Effector memory CD8-positive, alpha-beta T cell (primary cell): ENCODE results near the gene ZC3H8.
"Not testable (repeated sequence)": the region's sequence is repeated elsewhere in the genome, so short reads cannot be mapped to it uniquely, and the experiment has no call there.

Experiments used
- ATAC-seq: fragments of 150-1000 bp; cut with Tn5 transposase; replicated peaks from 2 replicates; pipeline ENCODE4 v1.10.0; 2021; ENCODE audit warnings: mild to moderate bottlenecking, moderate library complexity
- DNase-seq, 3 experiments: peaks; one replicate each; pipeline ENCODE4 v3.0.0; 2021
- H3K27ac Mint-ChIP-seq, 2 donors: one replicate each; pipeline ENCODE4 v1.8.0; 2022; ENCODE audit warnings: mild to moderate bottlenecking in 2 of 2, mixed read lengths in 2 of 2, moderate library complexity in 2 of 2
- H3K27me3 Mint-ChIP-seq, 2 donors: one replicate each; pipeline ENCODE4 v1.8.0; 2022; ENCODE audit warnings: mixed read lengths in 2 of 2
- H3K36me3 Mint-ChIP-seq: one replicate; pipeline ENCODE4 v1.8.0; 2022; ENCODE audit warnings: mild to moderate bottlenecking, moderate library complexity, mixed read lengths; ENCODE audit not compliant: insufficient read depth
- H3K4me1 Mint-ChIP-seq, 2 donors: one replicate each; pipeline ENCODE4 v1.8.0; 2022; ENCODE audit warnings: low read depth in 2 of 2, mixed read lengths in 2 of 2
- H3K4me3 Mint-ChIP-seq, 2 donors: one replicate each; pipeline ENCODE4 v1.8.0; 2022; ENCODE audit warnings: mild to moderate bottlenecking in 2 of 2, mixed read lengths in 2 of 2, moderate library complexity in 2 of 2
- H3K9me3 Mint-ChIP-seq, 2 donors: one replicate each; pipeline ENCODE4 v1.8.0; 2022; ENCODE audit warnings: mixed read lengths in 2 of 2
- total RNA-seq, 9 experiments: gene quantifications; one replicate each; lab custom pipeline; 2026; lab: John Stamatoyannopoulos, UW

ZC3H8 gene
- total RNA-seq: 12.8 to 77.2 (median 59.3) reads per million in 9 experiments

GRCh38 chr2:112254466-112255240 lies at the start of gene ZC3H8:
ZC3H8 (minus strand) TSS chr2:112255042; CDS start chr2:112254981, 61 bp downstream.
- peak; percentile 89 for ATAC-seq
- DNase-seq: peak; percentile 93 to 96 (median 95)
- H3K9me3 Mint-ChIP-seq: no peaks in the 10 kb centered on the region
- peaks cover 10% of the 10 kb centered on the region for H3K36me3 Mint-ChIP-seq
- H3K4me3 Mint-ChIP-seq: peak within 1 kb of the TSS; percentile 78 to 82
- peak within 1 kb of the TSS; percentile 81 to 88 for H3K27ac Mint-ChIP-seq
- H3K27me3 Mint-ChIP-seq: peaks cover 0 to 3% of the 10 kb centered on the region in 2 donors
- H3K4me1 Mint-ChIP-seq: peaks cover 8 to 15% of the 10 kb centered on the region in 2 donors

DNA sequence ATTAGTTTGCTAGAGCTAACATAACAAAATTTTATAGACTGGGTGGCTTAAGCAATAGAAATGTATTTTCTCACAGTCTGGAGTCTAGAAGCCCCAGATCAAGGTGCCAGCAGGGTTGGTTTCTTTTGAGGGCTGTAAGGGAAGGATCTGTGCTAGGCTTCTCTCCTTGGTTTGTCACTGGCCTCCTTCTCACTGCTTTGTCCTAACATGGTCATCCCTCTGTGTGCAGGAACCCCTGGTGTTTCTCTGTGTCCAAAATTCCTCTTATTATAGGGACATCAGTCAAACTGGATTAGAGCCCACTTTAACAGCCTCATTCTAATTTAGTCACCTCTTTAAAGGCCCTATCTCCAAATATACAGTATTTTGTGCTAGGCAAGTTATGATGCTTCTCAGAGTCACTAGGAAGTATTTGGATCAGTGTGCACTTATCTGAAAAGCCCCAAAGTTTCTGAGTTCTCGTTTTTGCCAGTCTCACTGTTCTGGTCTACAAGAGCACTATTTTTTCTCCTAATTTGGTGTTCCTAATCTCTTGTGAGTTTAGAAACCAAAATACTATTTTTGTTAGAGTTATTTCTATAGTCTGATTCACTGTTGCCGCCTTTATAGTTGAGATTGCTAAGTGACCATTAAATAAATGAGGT lies 49.6 kb upstream of the ZC3H8 start:
- H3K9me3 Mint-ChIP-seq: no peaks in the 10 kb centered on the region
- peaks cover 0 to 4% of the 10 kb centered on the region in 2 donors for H3K4me1 Mint-ChIP-seq
- ATAC-seq: no peak
- no peak for DNase-seq
- no peak overlapping the region for H3K4me3 Mint-ChIP-seq
- peaks cover 29% of the 10 kb centered on the region for H3K36me3 Mint-ChIP-seq
- no peaks in the 10 kb centered on the region for H3K27me3 Mint-ChIP-seq
- peak overlapping the region in 1 of 2 donors; percentile 82 for H3K27ac Mint-ChIP-seq

DNA sequence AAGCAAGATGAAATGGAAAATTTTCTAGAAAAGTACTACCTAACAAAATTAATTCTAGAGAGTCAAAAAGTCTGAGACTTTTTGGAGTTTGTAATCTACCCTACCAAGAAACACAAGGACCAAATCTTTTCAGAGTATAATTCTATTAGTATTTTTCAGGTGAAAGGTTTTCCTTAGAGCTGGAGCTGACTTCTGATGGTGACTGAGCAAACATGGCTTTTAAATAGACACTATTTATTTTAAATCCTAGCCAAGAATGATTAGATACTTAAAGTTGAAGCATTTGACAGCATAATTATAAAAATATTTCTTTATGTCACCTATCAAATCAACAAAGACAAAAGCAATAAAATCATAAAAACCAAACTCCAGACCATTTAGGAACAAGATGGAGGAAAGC lies 47.1 kb upstream of the ZC3H8 start:
- peaks cover 0 to 5% of the 10 kb centered on the region in 2 donors for H3K4me1 Mint-ChIP-seq
- H3K36me3 Mint-ChIP-seq: peaks cover 23% of the 10 kb centered on the region
- no peak overlapping the region for H3K4me3 Mint-ChIP-seq
- no peak overlapping the region for H3K27ac Mint-ChIP-seq
- no peaks in the 10 kb centered on the region for H3K27me3 Mint-ChIP-seq
- DNase-seq (no peak), ATAC-seq (no peak)
- H3K9me3 Mint-ChIP-seq: no peaks in the 10 kb centered on the region

GRCh38 chr2:112301171-112301584 lies 46.3 kb upstream of the ZC3H8 start:
- DNase-seq: no peak
- Mint-ChIP-seq H3K36me3 (peaks cover 20% of the 10 kb centered on the region), H3K9me3 (no peaks in the 10 kb centered on the region), H3K4me1 (peaks cover 0 to 10% of the 10 kb centered on the region in 2 donors), H3K27me3 (no peaks in the 10 kb centered on the region), H3K27ac (no peak overlapping the region), H3K4me3 (no peak overlapping the region)
- ATAC-seq: no peak

- Mint-ChIP-seq H3K4me1 (peaks cover 0 to 10% of the 10 kb centered on the region in 2 donors), H3K27ac (no peak overlapping the region), H3K36me3 (peaks cover 7% of the 10 kb centered on the region), H3K9me3 (no peaks in the 10 kb centered on the region), H3K27me3 (no peaks in the 10 kb centered on the region), H3K4me3 (no peak overlapping the region)
- DNase-seq: no peak
- ATAC-seq: no peak
Measured at GRCh38 chr2:112296407-112296806, 41.6 kb upstream of the ZC3H8 start.

- ATAC-seq (no peak), DNase-seq (no peak)
- H3K9me3 Mint-ChIP-seq: no peaks in the 10 kb centered on the region
- peaks cover 4% of the 10 kb centered on the region for H3K36me3 Mint-ChIP-seq
- no peak overlapping the region for H3K4me3 Mint-ChIP-seq
- peaks cover 0 to 10% of the 10 kb centered on the region in 2 donors for H3K4me1 Mint-ChIP-seq
- H3K27ac Mint-ChIP-seq: no peak overlapping the region
- no peaks in the 10 kb centered on the region for H3K27me3 Mint-ChIP-seq
Measured at GRCh38 chr2:112295407-112296078, 40.7 kb upstream of the ZC3H8 start.

GRCh38 chr2:112293636-112294401 lies 39.0 kb upstream of the ZC3H8 start:
- no peaks in the 10 kb centered on the region for H3K27me3 Mint-ChIP-seq
- no peaks in the 10 kb centered on the region for H3K9me3 Mint-ChIP-seq
- no peak overlapping the region for H3K27ac Mint-ChIP-seq
- DNase-seq: no peak
- no peaks in the 10 kb centered on the region for H3K36me3 Mint-ChIP-seq
- H3K4me3 Mint-ChIP-seq: no peak overlapping the region
- no peak for ATAC-seq
- peaks cover 0 to 11% of the 10 kb centered on the region in 2 donors for H3K4me1 Mint-ChIP-seq

DNA sequence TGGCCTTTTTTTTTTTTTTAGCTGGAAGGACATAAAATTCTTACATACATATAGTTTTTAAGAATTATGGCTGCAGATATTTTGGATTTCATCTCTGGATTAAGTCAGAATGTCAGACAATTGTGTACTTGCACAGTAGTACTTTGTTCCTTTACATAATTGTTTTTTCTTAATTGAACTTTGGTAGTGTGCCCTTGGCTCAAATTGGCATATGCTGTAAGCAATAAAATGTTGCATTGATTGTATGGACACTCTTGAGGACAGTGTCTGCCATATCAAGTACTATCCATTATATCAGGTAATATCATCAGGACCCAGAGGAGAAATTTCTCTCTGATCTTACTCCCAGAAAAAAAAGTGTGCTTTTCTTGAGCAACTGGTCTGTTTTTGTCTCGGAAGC lies 35.8 kb upstream of the ZC3H8 start:
- H3K27ac Mint-ChIP-seq: no peak overlapping the region
- no peak overlapping the region for H3K4me3 Mint-ChIP-seq
- no peak for ATAC-seq
- H3K4me1 Mint-ChIP-seq: peaks cover 0 to 5% of the 10 kb centered on the region in 2 donors
- H3K27me3 Mint-ChIP-seq: no peaks in the 10 kb centered on the region
- peaks cover 5% of the 10 kb centered on the region for H3K36me3 Mint-ChIP-seq
- DNase-seq: no peak
- H3K9me3 Mint-ChIP-seq: no peaks in the 10 kb centered on the region

GRCh38 chr2:112290088-112290487 lies 35.2 kb upstream of the ZC3H8 start:
- no peaks in the 10 kb centered on the region for H3K27me3 Mint-ChIP-seq
- no peaks in the 10 kb centered on the region for H3K9me3 Mint-ChIP-seq
- H3K4me1 Mint-ChIP-seq: peaks cover 0 to 5% of the 10 kb centered on the region in 2 donors
- DNase-seq (no peak), ATAC-seq (no peak)
- H3K4me3 Mint-ChIP-seq: no peak overlapping the region
- H3K36me3 Mint-ChIP-seq: peaks cover 5% of the 10 kb centered on the region
- no peak overlapping the region for H3K27ac Mint-ChIP-seq

DNA sequence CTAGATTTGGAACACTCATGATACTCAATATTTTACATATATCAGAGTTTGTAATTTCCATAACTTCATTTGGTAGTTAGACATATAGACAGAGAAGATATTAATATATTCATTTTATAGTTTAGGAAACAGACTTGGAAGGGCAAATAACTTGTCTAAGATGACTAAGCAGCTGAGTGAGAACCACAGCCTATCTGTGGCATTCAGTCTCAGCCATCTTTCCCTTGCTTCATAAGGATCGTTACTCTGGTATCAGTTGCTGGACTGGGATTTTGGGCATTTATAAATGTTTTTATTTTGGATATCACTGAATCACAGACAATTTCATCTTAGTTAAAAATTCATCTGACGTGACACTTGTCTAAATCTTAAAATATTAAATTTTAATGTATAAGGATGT lies 28.7 kb upstream of the ZC3H8 start:
- not testable (repeated sequence) for H3K27ac Mint-ChIP-seq, DNase-seq, H3K9me3 Mint-ChIP-seq

GRCh38 chr2:112282066-112282465 lies 27.2 kb upstream of the ZC3H8 start:
- H3K36me3 Mint-ChIP-seq: not testable (repeated sequence)
- peaks cover 14 to 16% of the 10 kb centered on the region in 2 donors for H3K4me1 Mint-ChIP-seq
- H3K27ac Mint-ChIP-seq: peak overlapping the region in 1 of 2 donors; percentile 31

More for the DNA sequence above, 28.7 kb upstream of the ZC3H8 start:
- not testable (repeated sequence) for ATAC-seq, H3K36me3 Mint-ChIP-seq, H3K27me3 Mint-ChIP-seq, H3K4me3 Mint-ChIP-seq
- peaks cover 14 to 16% of the 10 kb centered on the region in 2 donors for H3K4me1 Mint-ChIP-seq

DNA sequence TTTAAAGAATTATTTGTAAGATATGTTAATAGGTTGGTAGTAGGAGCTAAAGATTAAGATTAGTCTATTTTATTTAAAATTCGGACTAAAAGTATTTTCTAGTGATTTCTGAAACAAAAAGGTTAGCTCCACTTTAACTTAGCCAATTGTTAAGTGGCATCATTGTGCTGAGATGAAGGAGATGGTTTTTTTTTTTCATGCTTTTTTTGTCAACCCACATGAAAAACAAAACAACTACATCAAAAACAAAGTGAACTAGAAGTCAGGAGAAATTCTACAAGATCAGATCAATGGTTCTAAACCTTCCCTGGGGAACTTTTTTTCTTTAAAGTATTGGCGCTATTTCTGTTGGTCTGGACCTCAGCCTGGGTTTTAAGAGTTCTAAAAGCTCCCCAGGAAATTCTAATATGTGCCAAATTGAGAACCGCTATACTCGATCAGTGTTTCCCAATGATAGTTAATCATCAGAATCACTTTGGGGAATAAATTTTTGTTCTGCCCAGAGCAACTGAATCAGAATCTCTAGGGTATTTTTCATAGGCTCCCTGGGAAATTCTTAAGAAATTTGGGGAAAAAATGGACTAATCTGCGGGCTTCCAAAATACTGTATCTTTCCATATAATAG lies 22.9 kb upstream of the ZC3H8 start:
- DNase-seq: no peak
- no peak overlapping the region for H3K27ac Mint-ChIP-seq
- H3K4me3 Mint-ChIP-seq: peak overlapping the region in 1 of 2 donors; percentile 90

More at GRCh38 chr2:112282066-112282465, 27.2 kb upstream of the ZC3H8 start:
- not testable (repeated sequence) for H3K27me3 Mint-ChIP-seq, ATAC-seq, H3K4me3 Mint-ChIP-seq, DNase-seq, H3K9me3 Mint-ChIP-seq

More for the DNA sequence above, 22.9 kb upstream of the ZC3H8 start:
- H3K4me1 Mint-ChIP-seq: peaks cover 11 to 17% of the 10 kb centered on the region in 2 donors
- H3K27me3 Mint-ChIP-seq: no peaks in the 10 kb centered on the region
- H3K36me3 Mint-ChIP-seq: peaks cover 12% of the 10 kb centered on the region
- no peak for ATAC-seq
- no peaks in the 10 kb centered on the region for H3K9me3 Mint-ChIP-seq
